Cardiac fibroblast (primary cell): ENCODE measurements around the gene SORCS3.

Experiments
- DNase-seq, 2 donors: peaks; one replicate each; pipeline versions ENCODE4 v3.0.0 to v3.0.0-alpha.2; 2010; ENCODE audit warnings: low read depth in 2 of 2
- H3K4me3 ChIP-seq, 2 donors: replicated peaks in 1 of 2; 1 replicate in 1 of 2; 2 replicates in 1 of 2; pipeline ENCODE4 v1.5.1; 2011; ENCODE audit warnings: low read depth in 2 of 2, low read length in 2 of 2, mild to moderate bottlenecking in 2 of 2, moderate library complexity in 1 of 2
- TF ChIP-seq, protein P1 (sequence below): IDR thresholded peaks from one replicate; pipeline ENCODE4 v1.5.1; 2011; ENCODE audit warnings: low read depth, mild to moderate bottlenecking, low read length, inconsistent platforms

Gene SORCS3

DNA sequence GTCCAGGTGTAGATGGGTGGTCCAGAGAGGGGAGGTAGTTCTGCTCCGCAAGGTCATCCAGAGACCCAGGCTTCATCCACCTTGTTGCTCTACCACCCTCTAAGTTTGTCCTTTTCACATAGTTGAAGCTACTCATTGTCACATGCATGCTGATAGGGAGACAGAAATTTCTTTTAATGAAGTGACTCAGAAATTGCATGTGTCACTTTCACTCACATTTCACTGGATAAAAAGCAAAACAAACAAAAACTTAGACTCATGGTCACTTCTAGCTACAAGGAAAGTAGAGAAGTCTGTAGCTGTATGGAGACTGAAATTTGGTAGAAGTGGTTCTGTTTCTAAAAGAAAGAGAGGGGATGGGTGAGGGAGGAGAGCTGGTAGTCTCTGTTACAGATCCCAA, 161.9 kb downstream of the SORCS3 start:
- no peak overlapping the region for H3K4me3 ChIP-seq
- DNase-seq, result no peak
- TF ChIP-seq, protein P1, sequence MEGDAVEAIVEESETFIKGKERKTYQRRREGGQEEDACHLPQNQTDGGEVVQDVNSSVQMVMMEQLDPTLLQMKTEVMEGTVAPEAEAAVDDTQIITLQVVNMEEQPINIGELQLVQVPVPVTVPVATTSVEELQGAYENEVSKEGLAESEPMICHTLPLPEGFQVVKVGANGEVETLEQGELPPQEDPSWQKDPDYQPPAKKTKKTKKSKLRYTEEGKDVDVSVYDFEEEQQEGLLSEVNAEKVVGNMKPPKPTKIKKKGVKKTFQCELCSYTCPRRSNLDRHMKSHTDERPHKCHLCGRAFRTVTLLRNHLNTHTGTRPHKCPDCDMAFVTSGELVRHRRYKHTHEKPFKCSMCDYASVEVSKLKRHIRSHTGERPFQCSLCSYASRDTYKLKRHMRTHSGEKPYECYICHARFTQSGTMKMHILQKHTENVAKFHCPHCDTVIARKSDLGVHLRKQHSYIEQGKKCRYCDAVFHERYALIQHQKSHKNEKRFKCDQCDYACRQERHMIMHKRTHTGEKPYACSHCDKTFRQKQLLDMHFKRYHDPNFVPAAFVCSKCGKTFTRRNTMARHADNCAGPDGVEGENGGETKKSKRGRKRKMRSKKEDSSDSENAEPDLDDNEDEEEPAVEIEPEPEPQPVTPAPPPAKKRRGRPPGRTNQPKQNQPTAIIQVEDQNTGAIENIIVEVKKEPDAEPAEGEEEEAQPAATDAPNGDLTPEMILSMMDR, result no peak

DNA sequence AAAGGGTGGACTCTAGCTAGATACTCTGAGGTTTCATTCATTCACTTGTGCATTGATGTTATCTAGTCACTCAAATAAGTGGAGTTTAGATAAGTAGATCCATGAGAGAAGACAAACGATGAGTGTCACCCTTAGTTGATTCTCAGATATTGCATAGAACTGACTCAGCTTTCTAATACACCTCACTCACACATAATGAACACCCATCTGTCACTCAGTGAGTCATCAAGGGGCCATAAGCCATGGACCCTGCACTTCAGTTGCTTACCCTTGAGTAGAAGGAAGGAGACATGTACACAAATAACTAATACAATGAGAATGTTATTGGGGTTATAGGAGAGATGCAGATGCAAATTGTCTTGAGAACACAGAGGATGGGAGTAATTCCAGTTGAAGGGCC, 163.8 kb downstream of the SORCS3 start:
- TF ChIP-seq, protein P1, result no peak
- H3K4me3 ChIP-seq, result no peak overlapping the region
- no peak for DNase-seq

- DNase-seq, result no peak
- TF ChIP-seq, protein P1, result no peak
- no peak overlapping the region for H3K4me3 ChIP-seq
Observed at GRCh38 chr10:104806801-104807200, 165.7 kb downstream of the SORCS3 start.

- TF ChIP-seq, protein P1, result no peak
- H3K4me3 ChIP-seq, result no peak overlapping the region
- DNase-seq, result no peak
Observed at GRCh38 chr10:104807581-104808310, 166.7 kb downstream of the SORCS3 start.

GRCh38 chr10:104809288-104810090, 168.4 kb downstream of the SORCS3 start:
- no peak overlapping the region for H3K4me3 ChIP-seq
- TF ChIP-seq, protein P1, result no peak
- peak in 1 of 2 donors; percentile 38 for DNase-seq

DNA sequence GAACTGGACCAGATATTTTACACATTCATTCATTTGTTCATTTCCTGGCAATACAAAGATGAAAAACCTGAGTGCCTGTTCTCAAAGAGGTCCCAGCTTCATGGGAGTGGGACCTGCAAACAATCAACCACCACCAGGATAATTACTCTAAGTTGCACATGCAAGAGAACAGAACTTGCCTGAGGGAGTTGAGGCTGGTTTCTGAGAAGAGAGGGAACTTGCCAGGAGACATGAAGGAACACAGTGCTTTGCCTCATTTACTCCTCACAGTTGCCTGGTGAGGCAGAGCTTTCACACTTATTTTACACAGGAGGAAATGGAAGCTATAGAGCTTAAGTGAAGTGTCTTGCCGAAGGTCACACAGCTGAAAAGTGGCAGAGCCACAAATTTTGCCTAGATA, 170.1 kb downstream of the SORCS3 start:
- no peak overlapping the region for H3K4me3 ChIP-seq
- no peak for DNase-seq
- TF ChIP-seq, protein P1, result no peak
